Measurements from ENCODE around the gene SAA2. TPM values are rescaled to one million over a fixed set of nuclear protein-coding genes. Genes with fewer than 3 reads are reported as not detected.

SAA2 gene
- total and polyA plus RNA-seq, 2 donors from 2014 or later, result 4.4 to 82.0 TPM

DNA sequence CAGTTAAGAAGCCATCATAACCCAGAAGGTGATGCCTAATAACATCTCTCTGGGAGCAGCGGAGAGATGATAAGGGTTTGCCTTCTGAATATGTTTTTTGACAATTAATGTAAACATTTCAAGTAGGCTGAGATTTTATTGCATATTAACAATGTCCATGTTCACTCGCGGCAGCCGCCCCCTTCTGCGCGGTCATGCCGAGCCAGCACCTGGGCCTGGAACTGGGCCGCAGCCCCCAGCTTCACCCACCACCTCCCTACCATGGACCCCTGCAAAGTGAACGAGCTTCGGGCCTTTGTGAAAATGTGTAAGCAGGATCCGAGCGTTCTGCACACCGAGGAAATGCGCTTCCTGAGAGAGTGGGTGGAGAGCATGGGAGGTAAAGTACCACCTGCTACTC, 13.3 kb upstream of the SAA2 start:
- Histone ChIP-seq H3K36me3 (ENCODE audit: control insufficient read depth in 2 of 3, insufficient read depth in 3 of 3, low read length in 3 of 3) (no peaks in the 10 kb centered on the region), H3K9ac (ENCODE audit: low read length in 3 of 3) (no peak overlapping the region), H3K27ac (ENCODE audit: low read depth in 2 of 2, low read length in 2 of 2) (no peak overlapping the region), H3K27me3 (ENCODE audit: control insufficient read depth, insufficient read depth, low read length) (no peaks in the 10 kb centered on the region), H3K9me3 (ENCODE audit: control insufficient read depth in 2 of 3, insufficient read depth in 1 of 3, low read length in 3 of 3) (no peaks in the 10 kb centered on the region), H3K4me3 (ENCODE audit: low read length in 3 of 3) (no peak overlapping the region), H3K4me1 (ENCODE audit: control insufficient read depth in 2 of 3, insufficient read depth in 2 of 3, low read depth in 1 of 3, low read length in 3 of 3) (no peaks in the 10 kb centered on the region)
- TF ChIP-seq, protein P1, sequence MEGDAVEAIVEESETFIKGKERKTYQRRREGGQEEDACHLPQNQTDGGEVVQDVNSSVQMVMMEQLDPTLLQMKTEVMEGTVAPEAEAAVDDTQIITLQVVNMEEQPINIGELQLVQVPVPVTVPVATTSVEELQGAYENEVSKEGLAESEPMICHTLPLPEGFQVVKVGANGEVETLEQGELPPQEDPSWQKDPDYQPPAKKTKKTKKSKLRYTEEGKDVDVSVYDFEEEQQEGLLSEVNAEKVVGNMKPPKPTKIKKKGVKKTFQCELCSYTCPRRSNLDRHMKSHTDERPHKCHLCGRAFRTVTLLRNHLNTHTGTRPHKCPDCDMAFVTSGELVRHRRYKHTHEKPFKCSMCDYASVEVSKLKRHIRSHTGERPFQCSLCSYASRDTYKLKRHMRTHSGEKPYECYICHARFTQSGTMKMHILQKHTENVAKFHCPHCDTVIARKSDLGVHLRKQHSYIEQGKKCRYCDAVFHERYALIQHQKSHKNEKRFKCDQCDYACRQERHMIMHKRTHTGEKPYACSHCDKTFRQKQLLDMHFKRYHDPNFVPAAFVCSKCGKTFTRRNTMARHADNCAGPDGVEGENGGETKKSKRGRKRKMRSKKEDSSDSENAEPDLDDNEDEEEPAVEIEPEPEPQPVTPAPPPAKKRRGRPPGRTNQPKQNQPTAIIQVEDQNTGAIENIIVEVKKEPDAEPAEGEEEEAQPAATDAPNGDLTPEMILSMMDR (IDR thresholded peaks at IDR 0.05; ENCODE audit: borderline replicate concordance, extremely low read depth, insufficient read depth), result no peak
- DNase-seq (no peak), FAIRE-seq (no peak)
- intact Hi-C loops (cut with DNase I), result no loop called here

DNA sequence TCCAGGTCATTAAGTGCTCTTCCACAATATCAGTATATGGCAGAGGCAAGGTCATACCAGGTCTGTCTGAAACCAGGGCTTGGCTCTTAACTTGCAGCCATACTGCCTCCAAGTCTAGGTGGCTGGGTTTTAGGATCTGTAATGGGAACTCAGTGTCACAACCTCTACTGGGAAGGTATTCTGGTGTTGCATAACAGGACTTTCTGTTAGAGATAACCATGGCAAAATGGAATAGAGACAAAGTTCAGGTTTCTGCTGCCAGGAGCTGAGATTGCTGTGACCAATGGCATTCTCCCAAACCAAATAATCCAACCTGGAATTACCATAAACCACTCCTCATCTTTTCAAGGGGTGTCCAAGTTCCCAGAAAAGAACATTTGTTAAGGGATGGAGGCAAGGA, 10.8 kb upstream of the SAA2 start:
- DNase-seq (no peak), FAIRE-seq (no peak)
- Histone ChIP-seq H3K4me1 (ENCODE audit: control insufficient read depth in 2 of 3, insufficient read depth in 2 of 3, low read depth in 1 of 3, low read length in 3 of 3) (no peaks in the 10 kb centered on the region), H3K4me3 (ENCODE audit: low read length in 3 of 3) (no peak overlapping the region), H3K27ac (ENCODE audit: low read depth in 2 of 2, low read length in 2 of 2) (no peak overlapping the region), H3K36me3 (ENCODE audit: control insufficient read depth in 2 of 3, insufficient read depth in 3 of 3, low read length in 3 of 3) (no peaks in the 10 kb centered on the region), H3K9ac (ENCODE audit: low read length in 3 of 3) (no peak overlapping the region), H3K9me3 (ENCODE audit: control insufficient read depth in 2 of 3, insufficient read depth in 1 of 3, low read length in 3 of 3) (no peaks in the 10 kb centered on the region), H3K27me3 (ENCODE audit: control insufficient read depth, insufficient read depth, low read length) (no peaks in the 10 kb centered on the region)
- TF ChIP-seq, protein P1 (IDR thresholded peaks at IDR 0.05; ENCODE audit: borderline replicate concordance, extremely low read depth, insufficient read depth), result no peak
- intact Hi-C loops (cut with DNase I), result no loop called here

DNA sequence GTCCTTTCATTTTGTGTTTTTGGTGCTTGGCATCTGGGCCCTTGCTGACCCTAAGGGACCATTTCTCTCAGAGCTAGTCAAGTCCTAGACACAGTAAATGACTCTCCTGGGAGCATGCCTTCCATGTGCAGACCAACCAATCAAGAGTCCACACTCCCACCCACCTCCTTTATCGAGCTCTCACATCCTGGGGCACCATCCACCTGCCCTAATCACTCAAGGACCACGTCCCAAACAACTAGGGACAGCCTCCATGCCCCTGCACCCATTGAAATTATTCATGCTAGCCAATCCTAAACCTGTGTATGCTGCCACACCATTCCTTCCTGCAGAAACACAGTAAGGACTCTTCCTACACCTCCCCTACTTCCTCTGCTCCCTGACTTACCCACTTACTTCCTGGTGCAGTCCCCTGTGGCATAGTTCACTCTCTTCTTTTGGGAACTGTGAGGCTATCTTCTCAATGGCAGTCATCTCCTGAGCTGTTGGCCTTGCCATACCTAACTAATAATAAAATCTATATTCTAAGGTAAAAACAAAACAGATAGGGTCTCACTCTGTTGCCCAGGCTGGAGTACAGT, 6.4 kb upstream of the SAA2 start:
- Histone ChIP-seq H3K4me1 (ENCODE audit: control insufficient read depth in 2 of 3, insufficient read depth in 2 of 3, low read depth in 1 of 3, low read length in 3 of 3) (no peaks in the 10 kb centered on the region), H3K27me3 (ENCODE audit: control insufficient read depth, insufficient read depth, low read length) (no peaks in the 10 kb centered on the region), H3K4me3 (ENCODE audit: low read length in 3 of 3) (no peak overlapping the region), H3K36me3 (ENCODE audit: control insufficient read depth in 2 of 3, insufficient read depth in 3 of 3, low read length in 3 of 3) (no peaks in the 10 kb centered on the region), H3K9me3 (ENCODE audit: control insufficient read depth in 2 of 3, insufficient read depth in 1 of 3, low read length in 3 of 3) (no peaks in the 10 kb centered on the region), H3K9ac (ENCODE audit: low read length in 3 of 3) (no peak overlapping the region), H3K27ac (ENCODE audit: low read depth in 2 of 2, low read length in 2 of 2) (no peak overlapping the region)
- no peak for FAIRE-seq
- TF ChIP-seq, protein P1 (IDR thresholded peaks at IDR 0.05; ENCODE audit: borderline replicate concordance, extremely low read depth, insufficient read depth), result no peak
- DNase-seq, result no peak
- intact Hi-C loops (cut with DNase I), result no loop called here

DNA sequence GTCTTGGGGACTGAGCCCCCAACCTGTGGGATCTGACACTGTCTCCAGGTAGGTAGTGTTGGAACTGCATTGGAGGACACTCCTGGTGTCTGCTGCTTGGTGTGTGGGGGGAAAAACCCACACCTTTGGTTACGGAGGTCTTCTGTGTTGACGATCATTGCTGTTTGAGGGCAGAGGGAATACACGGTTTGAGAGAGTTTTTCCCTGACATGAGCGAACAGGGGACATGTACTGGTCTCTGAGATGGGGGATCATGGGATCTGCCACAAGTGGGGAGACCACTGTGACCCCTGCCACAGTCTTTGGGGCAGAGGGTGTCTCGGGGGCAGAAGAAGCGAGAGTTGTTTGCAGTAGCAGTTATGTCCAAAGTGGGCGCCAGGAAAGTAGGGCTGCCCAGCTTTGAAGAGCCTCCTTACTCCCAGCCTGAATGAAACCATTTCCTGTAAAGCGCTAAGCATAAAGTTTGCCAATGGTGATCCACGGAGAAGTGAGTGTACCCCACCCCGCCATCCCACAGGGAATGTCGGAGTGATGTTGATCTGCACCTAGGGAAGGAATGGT, 5.4 kb upstream of the SAA2 start:
- intact Hi-C loops (cut with DNase I), result no loop called here
- FAIRE-seq, result no peak
- no peak overlapping the region for H3K4me3 ChIP-seq (ENCODE audit: low read length in 3 of 3)
- H3K9me3 ChIP-seq (ENCODE audit: control insufficient read depth in 2 of 3, insufficient read depth in 1 of 3, low read length in 3 of 3), result no peaks in the 10 kb centered on the region
- H3K36me3 ChIP-seq (ENCODE audit: control insufficient read depth in 2 of 3, insufficient read depth in 3 of 3, low read length in 3 of 3), result no peaks in the 10 kb centered on the region
- H3K4me1 ChIP-seq (ENCODE audit: control insufficient read depth in 2 of 3, insufficient read depth in 2 of 3, low read depth in 1 of 3, low read length in 3 of 3), result no peaks in the 10 kb centered on the region
- TF ChIP-seq, protein P1 (IDR thresholded peaks at IDR 0.05; ENCODE audit: borderline replicate concordance, extremely low read depth, insufficient read depth), result no peak
- H3K27ac ChIP-seq (ENCODE audit: low read depth in 2 of 2, low read length in 2 of 2), result no peak overlapping the region
- no peaks in the 10 kb centered on the region for H3K27me3 ChIP-seq (ENCODE audit: control insufficient read depth, insufficient read depth, low read length)
- no peak for DNase-seq
- no peak overlapping the region for H3K9ac ChIP-seq (ENCODE audit: low read length in 3 of 3)

All from kidney (tissue), 14 donors.